HFFc6 (cell line): ENCODE data around the gene MRPL21. TPM values are rescaled to one million over a fixed set of nuclear protein-coding genes. Genes with fewer than 3 reads are reported as not detected.

Experiments used
- DNase-seq: peaks from one replicate; pipeline ENCODE4 v3.0.0-alpha.2; 2018
- H3K27ac Mint-ChIP-seq: 2 replicates; pipeline ENCODE4 v1.8.0; 2020; ENCODE audit warnings: mild to moderate bottlenecking, mixed read lengths
- H3K27me3 Mint-ChIP-seq: 2 replicates; pipeline ENCODE4 v1.8.0; 2021; ENCODE audit warnings: mild to moderate bottlenecking, moderate library complexity, mixed read lengths; ENCODE audit not compliant: insufficient read depth
- H3K36me3 Mint-ChIP-seq: 2 replicates; pipeline ENCODE4 v1.8.0; 2021; ENCODE audit warnings: low read depth, mixed read lengths
- H3K4me1 Mint-ChIP-seq: 2 replicates; pipeline ENCODE4 v1.8.0; 2020; ENCODE audit warnings: low read depth, mixed read lengths
- H3K4me3 Mint-ChIP-seq: 2 replicates; pipeline ENCODE4 v1.8.0; 2020; ENCODE audit warnings: mild to moderate bottlenecking, moderate library complexity, mixed read lengths
- H3K9me3 Mint-ChIP-seq: 2 replicates; pipeline ENCODE4 v1.8.0; 2020; ENCODE audit warnings: mild to moderate bottlenecking, mixed read lengths
- total RNA-seq, 6 experiments: library from RNA; stranded (reverse); fragmentation: NEBNext Ultra II Directional; extraction: Animal tissue kit (Norgen Biotek cat#: 25700); gene quantifications; 2 replicates in 1 of 6; 3 replicates in 5 of 6; pipeline ENCODE4 v1.2.3, GENCODE V29; 2021
- TF ChIP-seq, protein P1 (sequence below): fragments of 200-600 bp; sonication (generic); IDR thresholded peaks from 2 replicates; pipeline ENCODE4 v1.5.0; 2021; ENCODE audit warnings: antibody characterized with exemption, mild to moderate bottlenecking

Gene MRPL21
- total RNA-seq, 6 experiments from 2014 or later: 60.8 to 69.9 (median 63.9) TPM

DNA sequence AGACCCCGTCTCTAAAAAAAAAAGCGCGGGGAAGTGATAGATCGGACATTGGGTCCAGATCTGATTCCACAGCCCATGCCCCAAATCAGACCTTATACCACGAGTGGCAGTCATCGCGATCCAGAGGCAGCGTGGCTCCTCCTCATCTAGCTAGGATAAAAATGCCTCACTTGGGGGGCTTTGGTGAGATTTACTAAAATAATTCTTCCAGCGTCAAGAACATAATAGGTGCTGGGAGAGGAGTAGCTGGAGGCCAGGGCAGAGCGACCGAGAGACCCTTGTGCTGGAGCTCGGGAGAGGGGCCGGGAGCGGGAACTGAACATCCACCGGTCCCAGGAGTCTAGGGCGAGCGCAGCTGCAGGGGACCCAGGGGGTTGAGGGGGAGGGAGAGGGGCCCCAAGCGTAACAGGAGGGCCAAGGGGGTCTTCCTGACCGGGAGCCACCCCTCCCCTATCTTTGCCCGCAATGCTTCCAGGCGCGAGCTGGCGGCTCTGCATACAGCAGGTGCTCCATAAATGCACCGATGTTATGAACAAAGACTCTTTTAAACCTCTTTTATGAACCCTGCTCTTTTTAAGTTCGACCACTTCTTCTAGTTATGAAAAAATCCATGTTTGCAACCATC, 61.1 kb downstream of the MRPL21 start:
- Mint-ChIP-seq H3K9me3 (no peaks in the 10 kb centered on the region), H3K27ac (no peak overlapping the region), H3K4me1 (peaks cover 31% of the 10 kb centered on the region), H3K27me3 (peaks cover 9% of the 10 kb centered on the region), H3K36me3 (no peaks in the 10 kb centered on the region), H3K4me3 (peak overlapping the region; percentile 79)
- TF ChIP-seq, protein P1, sequence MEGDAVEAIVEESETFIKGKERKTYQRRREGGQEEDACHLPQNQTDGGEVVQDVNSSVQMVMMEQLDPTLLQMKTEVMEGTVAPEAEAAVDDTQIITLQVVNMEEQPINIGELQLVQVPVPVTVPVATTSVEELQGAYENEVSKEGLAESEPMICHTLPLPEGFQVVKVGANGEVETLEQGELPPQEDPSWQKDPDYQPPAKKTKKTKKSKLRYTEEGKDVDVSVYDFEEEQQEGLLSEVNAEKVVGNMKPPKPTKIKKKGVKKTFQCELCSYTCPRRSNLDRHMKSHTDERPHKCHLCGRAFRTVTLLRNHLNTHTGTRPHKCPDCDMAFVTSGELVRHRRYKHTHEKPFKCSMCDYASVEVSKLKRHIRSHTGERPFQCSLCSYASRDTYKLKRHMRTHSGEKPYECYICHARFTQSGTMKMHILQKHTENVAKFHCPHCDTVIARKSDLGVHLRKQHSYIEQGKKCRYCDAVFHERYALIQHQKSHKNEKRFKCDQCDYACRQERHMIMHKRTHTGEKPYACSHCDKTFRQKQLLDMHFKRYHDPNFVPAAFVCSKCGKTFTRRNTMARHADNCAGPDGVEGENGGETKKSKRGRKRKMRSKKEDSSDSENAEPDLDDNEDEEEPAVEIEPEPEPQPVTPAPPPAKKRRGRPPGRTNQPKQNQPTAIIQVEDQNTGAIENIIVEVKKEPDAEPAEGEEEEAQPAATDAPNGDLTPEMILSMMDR: no peak
- DNase-seq: no peak

DNA sequence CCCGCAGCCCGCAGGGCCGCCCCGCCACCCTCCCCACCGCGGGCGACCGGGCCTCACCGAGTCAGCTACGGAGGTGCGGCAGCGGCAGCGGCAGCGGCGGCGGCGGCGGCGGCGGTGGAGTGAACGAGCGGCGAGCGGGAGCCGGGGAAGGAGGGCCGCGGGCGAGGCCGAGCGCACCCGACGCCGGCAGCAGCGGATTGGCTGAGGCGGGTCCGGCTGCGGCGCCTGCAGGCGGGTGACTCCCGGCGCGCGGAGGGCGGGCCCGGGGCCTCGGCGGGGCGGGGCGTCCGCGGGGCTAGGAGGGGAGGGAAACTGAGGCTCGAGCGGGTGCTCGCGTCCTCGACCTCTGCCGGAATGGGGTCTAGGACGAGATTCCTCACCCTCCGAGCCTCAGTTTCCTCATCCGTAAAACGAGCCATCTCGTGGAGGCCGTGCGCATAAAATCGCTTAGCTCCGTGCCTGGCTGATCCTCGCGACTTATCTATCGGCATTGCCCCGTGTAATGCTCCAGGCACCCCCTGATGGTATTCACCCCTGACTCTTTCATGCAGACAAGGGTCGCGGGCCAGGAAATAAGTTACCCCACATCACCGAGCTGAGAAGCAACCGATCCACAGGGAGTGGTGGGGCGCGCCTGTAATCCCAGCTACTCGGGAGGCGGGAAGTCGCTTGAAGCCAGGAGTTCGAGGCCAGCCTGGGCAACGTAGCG, 61.8 kb downstream of the MRPL21 start, which contains the start of gene CPT1A:
TSS of gene CPT1A (minus strand) at position 199 of the 709 bp plus-strand sequence. CDS start 26,442 bp downstream, outside the sequence.
- TF ChIP-seq, protein P1: no peak
- H3K36me3 Mint-ChIP-seq: no peaks in the 10 kb centered on the region
- peak within 1 kb of the TSS; percentile 86 for H3K4me3 Mint-ChIP-seq

More for the DNA sequence above, 61.8 kb downstream of the MRPL21 start, which contains the start of gene CPT1A:
- H3K4me1 Mint-ChIP-seq: peaks cover 33% of the 10 kb centered on the region
- DNase-seq: peak; percentile 52
- H3K27ac Mint-ChIP-seq: no peak within 1 kb of the TSS
- peaks cover 8% of the 10 kb centered on the region for H3K27me3 Mint-ChIP-seq
- H3K9me3 Mint-ChIP-seq: no peaks in the 10 kb centered on the region

Other genes starting within 250 kb of the MRPL21 start
- 10 to 100 TPM in 2 of 6 experiments, 1 to 10 TPM in 1, under 1 TPM in 3; 0.60 to 12.9 (median 1.0) TPM for gene GAL, start 219.3 kb downstream of the MRPL21 start, total RNA-seq
- gene TESMIN, start 152.3 kb downstream of the MRPL21 start, total RNA-seq: 1 to 10 TPM; 3.9 to 6.1 (median 5.0) TPM
- 10 to 100 TPM; 35.5 to 63.7 (median 55.8) TPM for gene CPT1A, start 61.9 kb downstream of the MRPL21 start, total RNA-seq
- 10 to 100 TPM; 11.9 to 15.4 (median 14.1) TPM for gene IGHMBP2, start 59 bp upstream of the MRPL21 start, total RNA-seq
- gene MRGPRD, start 77.2 kb upstream of the MRPL21 start, total RNA-seq: not detected
- 10 to 100 TPM; 51.4 to 74.9 (median 63.9) TPM for gene MRGPRF, start 109.4 kb upstream of the MRPL21 start, total RNA-seq
- 10 to 100 TPM in 1 of 6 experiments, 1 to 10 TPM in 5; 8.0 to 11.2 (median 9.0) TPM for gene TPCN2, start 145.1 kb upstream of the MRPL21 start, total RNA-seq